SK-N-SH (cell line): ENCODE results near the gene GFY. TPM values are rescaled to one million over a fixed set of nuclear protein-coding genes. Genes with fewer than 3 reads are reported as not detected.

ENCODE experiments used
- CTCF ChIA-PET: fragments of 300-600, 350-600 bp; formaldehyde crosslinking; extraction: SDS; loops from one replicate; lab custom pipeline; 2021; lab: Yijun Ruan, JAX
- POLR2A ChIA-PET: fragments of 350-600 bp; sonication (Branson Sonifier 250); formaldehyde crosslinking; extraction: SDS; loops from one replicate; lab custom pipeline; 2020; ENCODE audit warnings: antibody characterized with exemption, inconsistent platforms; lab: Yijun Ruan, JAX
- DNase-seq: peaks from one replicate; pipeline ENCODE4 v3.0.0; 2012
- H2AFZ ChIP-seq: fragments of 200-600 bp; sonication (generic); 2 replicates; pipeline ENCODE4 v1.8.1; 2016; ENCODE audit warnings: antibody characterized with exemption, mild to moderate bottlenecking, low read depth
- H3F3A ChIP-seq: fragments of 200-600 bp; sonication (generic); replicated peaks from 2 replicates; pipeline ENCODE3; 2016; ENCODE audit warnings: antibody characterized with exemption, mild to moderate bottlenecking; ENCODE audit not compliant: insufficient read depth
- H3K27ac ChIP-seq, 2 experiments: fragments of 200-500 bp in 1 of 2; fragments of 200-600 bp in 1 of 2; sonication (Bioruptor generic) in 1 of 2; sonication (generic), shearing (Covaris generic) in 1 of 2; 2 replicates each; pipeline versions ENCODE4 v1.5.1 to v1.6.1; 2014 to 2016; ENCODE audit warnings: low read depth in 2 of 2, inconsistent platforms in 1 of 2, low read length in 1 of 2, mild to moderate bottlenecking in 1 of 2, mixed read lengths in 1 of 2
- H3K27me3 ChIP-seq: fragments of 200-600 bp; sonication (generic), shearing (Covaris generic); 2 replicates; pipeline ENCODE4 v1.6.1; 2016; ENCODE audit warnings: mixed run types; ENCODE audit not compliant: insufficient read depth
- H3K36me3 ChIP-seq, 2 experiments: fragments of 200-500 bp in 1 of 2; fragments of 200-600 bp in 1 of 2; sonication (Bioruptor generic) in 1 of 2; sonication (generic) in 1 of 2; replicated peaks in 1 of 2; 2 replicates each; pipeline versions ENCODE3 to v1.5.1; 2014 to 2016; ENCODE audit warnings: low read length in 1 of 2, mild to moderate bottlenecking in 1 of 2; ENCODE audit not compliant: insufficient read depth in 2 of 2, control insufficient read depth in 1 of 2
- H3K4me1 ChIP-seq, 2 experiments: fragments of 200-500 bp in 1 of 2; fragments of 200-600 bp in 1 of 2; sonication (Bioruptor generic) in 1 of 2; sonication (generic), shearing (Covaris generic) in 1 of 2; 2 replicates each; pipeline versions ENCODE4 v1.5.1 to v1.6.1; 2014 to 2016; ENCODE audit warnings: low read depth in 1 of 2, low read length in 1 of 2, mixed run types in 1 of 2; ENCODE audit not compliant: insufficient read depth in 2 of 2, control insufficient read depth in 1 of 2
- H3K4me2 ChIP-seq: fragments of 200-600 bp; sonication (generic), shearing (Covaris generic); 2 replicates; pipeline ENCODE4 v1.6.1; 2017; ENCODE audit warnings: mixed run types
- H3K4me3 ChIP-seq, 2 experiments: fragments of 200-500 bp in 1 of 2; fragments of 200-600 bp in 1 of 2; sonication (Bioruptor generic) in 1 of 2; sonication (generic), shearing (Covaris generic) in 1 of 2; 2 replicates each; pipeline versions ENCODE4 v1.5.1 to v1.8.1; 2014 to 2016; ENCODE audit warnings: low read depth in 2 of 2, inconsistent platforms in 1 of 2, low read length in 1 of 2, mild to moderate bottlenecking in 1 of 2, mixed read lengths in 1 of 2, moderate library complexity in 1 of 2
- H3K79me2 ChIP-seq: fragments of 200-600 bp; sonication (generic); 2 replicates; pipeline ENCODE4 v1.8.1; 2017; ENCODE audit warnings: mild to moderate bottlenecking; ENCODE audit not compliant: insufficient read depth
- H3K9ac ChIP-seq: fragments of 200-600 bp; sonication (generic); 2 replicates; pipeline ENCODE4 v1.6.1; 2017; ENCODE audit warnings: mixed run types
- H3K9me2 ChIP-seq: fragments of 200-600 bp; sonication (generic); 2 replicates; pipeline ENCODE4 v1.6.1; 2017; ENCODE audit warnings: mixed run types
- H3K9me3 ChIP-seq: fragments of 200-600 bp; sonication (generic); 2 replicates; pipeline ENCODE4 v1.6.1; 2017; ENCODE audit warnings: mixed run types, mild to moderate bottlenecking, moderate library complexity
- H4K20me1 ChIP-seq: fragments of 200-600 bp; sonication (generic); 2 replicates; pipeline ENCODE4 v1.6.1; 2017; ENCODE audit warnings: mild to moderate bottlenecking, mixed run types; ENCODE audit not compliant: insufficient read depth
- EZH2phosphoT487 ChIP-seq: fragments of 200-600 bp; sonication (generic); IDR thresholded peaks from 2 replicates; pipeline ENCODE4 v1.6.1; 2017; ENCODE audit warnings: low read depth, mixed run types, mild to moderate bottlenecking, antibody characterized with exemption, moderate library complexity, borderline replicate concordance
- FOXM1 ChIP-seq: IDR thresholded peaks from 2 replicates; pipeline ENCODE4 v1.4.0; 2012; ENCODE audit warnings: low read depth, mild to moderate bottlenecking
- GABPA ChIP-seq: IDR thresholded peaks from 2 replicates; pipeline ENCODE4 v1.4.0; 2012; ENCODE audit warnings: low read depth, mild to moderate bottlenecking
- MAX ChIP-seq: IDR thresholded peaks from 2 replicates; pipeline ENCODE4 v1.4.0; 2012; ENCODE audit warnings: low read depth
- MEF2A ChIP-seq: IDR thresholded peaks from 2 replicates; pipeline ENCODE4 v1.4.0; 2012; ENCODE audit warnings: low read depth, borderline replicate concordance
- NRF1 ChIP-seq: IDR thresholded peaks from 2 replicates; pipeline ENCODE4 v1.6.1; 2012; ENCODE audit warnings: low read depth, mild to moderate bottlenecking, low read length
- POLR2AphosphoS5 ChIP-seq: IDR thresholded peaks from 2 replicates; pipeline ENCODE4 v1.6.1; 2012; ENCODE audit warnings: low read depth, low read length
- RAD21 ChIP-seq: IDR thresholded peaks from 2 replicates; pipeline ENCODE4 v1.6.1; 2012; ENCODE audit warnings: mild to moderate bottlenecking, low read length
- REST ChIP-seq: IDR thresholded peaks from 2 replicates; pipeline ENCODE4 v1.6.1; 2012; ENCODE audit warnings: mild to moderate bottlenecking, low read depth, low read length, moderate library complexity
- RXRA ChIP-seq: IDR thresholded peaks from 2 replicates; pipeline ENCODE4 v1.4.0; 2012; ENCODE audit warnings: low read depth, mild to moderate bottlenecking, borderline replicate concordance
- TCF12 ChIP-seq: IDR thresholded peaks from 2 replicates; pipeline ENCODE4 v1.4.0; 2012
- USF1 ChIP-seq: IDR thresholded peaks from 2 replicates; pipeline ENCODE4 v1.4.0; 2012; ENCODE audit warnings: low read depth, borderline replicate concordance
- USF2 ChIP-seq: fragments of 150-350 bp; IDR thresholded peaks from 2 replicates; pipeline ENCODE4 v1.6.1; 2017; ENCODE audit warnings: antibody characterized with exemption, low read length, low read depth, borderline replicate concordance
- YY1 ChIP-seq: IDR thresholded peaks from 2 replicates; pipeline ENCODE4 v1.4.0; 2012; ENCODE audit warnings: low read depth, mild to moderate bottlenecking
- WGBS: methylation state at CpG from one replicate; pipeline ENCODE4 v1.1.6; 2017; ENCODE audit warnings: low lambda C conversion rate; 5-methylcytosine and 5-hydroxymethylcytosine counted together
- polyA plus RNA-seq, 3 experiments: library from polyadenylated mRNA; depleted of rRNA; stranded (reverse); fragments of >200 nt; gene quantifications; 2 replicates each; pipeline ENCODE4 v1.2.3, GENCODE V29; 2012

GFY gene
- polyA plus RNA-seq, 1 of the 3 experiments (the other 2 are of a cell fraction): not detected

- TF ChIP-seq REST: no peak
- no peak for TF ChIP-seq EZH2phosphoT487
- TF ChIP-seq NRF1: no peak
- peak; percentile 55 for TF ChIP-seq RAD21
- TF ChIP-seq MAX: peak; percentile 63; the same call in 1 of the 2 replicates
- no peak for TF ChIP-seq MEF2A
- no peak for TF ChIP-seq YY1
- TF ChIP-seq FOXM1: no peak
- no peak for TF ChIP-seq GABPA
- no peak for TF ChIP-seq USF2
- TF ChIP-seq POLR2AphosphoS5: peak; percentile 32; the same call in 1 of the 2 replicates
Observed at GRCh38 chr19:49473868-49474541, 48.8 kb downstream of the GFY start, which contains the start of gene FLT3LG (continued).

GRCh38 chr19:49474542-49474924 is 49.3 kb downstream of the GFY start:
- CTCF ChIA-PET: interaction anchor here (1.2 to 2.6 kb wide), 5 partner anchors 19 to 96 kb away, joined by 4 to 11 read pairs (median 7); no protein-coding TSS in a partner anchor

More at GRCh38 chr19:49474542-49474924, 49.3 kb downstream of the GFY start:
- Histone ChIP-seq H3K4me2 (peak overlapping the region; percentile 85), H3K9ac (peak overlapping the region; percentile 85; the same call in 1 of the 2 replicates), H4K20me1 (no peaks in the 10 kb centered on the region), H3K9me2 (no peaks in the 10 kb centered on the region), H3K27ac (no peak overlapping the region), H3K4me3 (peak overlapping the region; percentile 46 to 84; a peak in 3 of 4 replicates), H3K27me3 (no peaks in the 10 kb centered on the region), H3K79me2 (no peaks in the 10 kb centered on the region), H3F3A (peaks cover 3% of the 10 kb centered on the region), H3K4me1 (peaks cover 0 to 5% of the 10 kb centered on the region in 2 experiments; a peak in 2 of 4 replicates), H3K9me3 (no peaks in the 10 kb centered on the region), H2AFZ (peak overlapping the region; percentile 94), H3K36me3 (no peaks in the 10 kb centered on the region)
- peak; percentile 57 for DNase-seq
- 32% methylated on average over 11 of the region's 11 CpGs for WGBS
- no peak for TF ChIP-seq MAX
- TF ChIP-seq RXRA: no peak
- TF ChIP-seq USF1: no peak
- no peak for TF ChIP-seq EZH2phosphoT487
- TF ChIP-seq TCF12: no peak
- POLR2A ChIA-PET: no interaction called here
